ENCODE measurements around the gene LSAMP. TPM values are rescaled to one million over a fixed set of nuclear protein-coding genes. Genes with fewer than 3 reads are reported as not detected.

Gene LSAMP
- total and polyA plus RNA-seq, 2 donors (not counting 3 experiments of a cell fraction or from before 2014, with no cell fraction given): not detected

DNA sequence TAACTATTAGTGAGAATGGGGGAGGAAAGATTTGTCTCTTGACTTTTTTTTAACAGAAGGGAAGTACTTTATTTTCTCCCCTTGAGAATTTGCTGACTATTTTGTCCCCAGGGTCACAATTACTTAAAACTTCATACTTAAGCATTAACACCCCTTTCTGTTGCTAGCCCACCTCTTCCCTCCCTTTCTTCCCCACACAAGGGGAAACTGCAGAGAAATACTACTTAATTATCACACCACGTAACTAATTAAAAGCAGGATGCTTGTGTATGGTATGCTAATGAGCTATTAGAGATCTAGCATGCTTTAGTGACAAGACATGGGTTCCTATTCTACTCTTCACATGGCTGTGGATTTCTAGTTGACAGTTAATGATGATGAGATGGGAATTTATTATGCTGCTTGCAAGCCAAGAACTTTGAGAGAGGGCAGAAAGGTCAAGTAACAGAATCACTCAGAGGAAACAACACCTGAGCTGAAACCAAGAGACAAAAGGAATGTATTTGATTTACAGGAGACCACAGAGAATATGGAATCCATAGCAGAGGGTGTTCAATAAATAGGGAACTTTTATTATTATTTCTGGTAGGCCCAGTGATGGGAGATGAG, 179.2 kb downstream of the LSAMP start:
- no peak overlapping the region for H3K27ac ChIP-seq (ENCODE audit: insufficient read depth, low read depth, low read length)
- H3K9me1 ChIP-seq (replicated peaks; ENCODE audit: control insufficient read depth, extremely low read depth, insufficient read depth, low read length): no peaks in the 10 kb centered on the region
- no peak overlapping the region for H3K9ac ChIP-seq (replicated peaks; ENCODE audit: extremely low read depth, insufficient read depth, low read length)
- H3K27me3 ChIP-seq (ENCODE audit: control insufficient read depth in 2 of 2, insufficient read depth in 2 of 2, low read length in 2 of 2): no peaks in the 10 kb centered on the region
- FAIRE-seq (no peak), DNase-seq (ENCODE audit: low read depth, low spot score) (no peak)
- H3K79me2 ChIP-seq (ENCODE audit: control insufficient read depth, insufficient read depth, low read length): no peaks in the 10 kb centered on the region
- H4K20me1 ChIP-seq (replicated peaks; ENCODE audit: control insufficient read depth, extremely low read depth, insufficient read depth, low read length): no peaks in the 10 kb centered on the region
- dilution Hi-C loops (cut with MboI; ENCODE audit: extremely low pct_ligation_motif_present, low sequenced_read_pairs): no loop called here
- no peaks in the 10 kb centered on the region for H3K36me3 ChIP-seq (ENCODE audit: control insufficient read depth in 2 of 2, extremely low read depth in 1 of 2, insufficient read depth in 2 of 2, low read length in 2 of 2)
- H3K4me2 ChIP-seq (ENCODE audit: insufficient read depth, low read length): no peak overlapping the region
- ChIA-PET POLR2A (no interaction called here), CTCF (no interaction called here)
- TF ChIP-seq POLR2A (IDR thresholded peaks at IDR 0.05; ENCODE audit: low read depth, low read length) (no peak), POLR2AphosphoS5 (IDR thresholded peaks at IDR 0.05; ENCODE audit: insufficient read depth, low read depth, low read length) (no peak), MYC (IDR thresholded peaks at IDR 0.05; ENCODE audit: low read depth, low read length) (no peak), JUN (IDR thresholded peaks at IDR 0.05; ENCODE audit: borderline replicate concordance, insufficient read depth, insufficient read length, low read depth) (no peak), EZH2 (IDR thresholded peaks at IDR 0.05; ENCODE audit: borderline replicate concordance, low read depth, low read length, severe bottlenecking) (no peak), FOS (IDR thresholded peaks at IDR 0.05; ENCODE audit: borderline replicate concordance, insufficient read depth, low read length) (no peak), GATA2 (IDR thresholded peaks at IDR 0.05; ENCODE audit: insufficient read depth, insufficient read length, low read depth, low read length) (no peak)
- TF ChIP-seq, protein P1, sequence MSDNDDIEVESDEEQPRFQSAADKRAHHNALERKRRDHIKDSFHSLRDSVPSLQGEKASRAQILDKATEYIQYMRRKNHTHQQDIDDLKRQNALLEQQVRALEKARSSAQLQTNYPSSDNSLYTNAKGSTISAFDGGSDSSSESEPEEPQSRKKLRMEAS (IDR thresholded peaks at IDR 0.05; ENCODE audit: insufficient read depth, insufficient read length): no peak
- TF ChIP-seq, protein P2, sequence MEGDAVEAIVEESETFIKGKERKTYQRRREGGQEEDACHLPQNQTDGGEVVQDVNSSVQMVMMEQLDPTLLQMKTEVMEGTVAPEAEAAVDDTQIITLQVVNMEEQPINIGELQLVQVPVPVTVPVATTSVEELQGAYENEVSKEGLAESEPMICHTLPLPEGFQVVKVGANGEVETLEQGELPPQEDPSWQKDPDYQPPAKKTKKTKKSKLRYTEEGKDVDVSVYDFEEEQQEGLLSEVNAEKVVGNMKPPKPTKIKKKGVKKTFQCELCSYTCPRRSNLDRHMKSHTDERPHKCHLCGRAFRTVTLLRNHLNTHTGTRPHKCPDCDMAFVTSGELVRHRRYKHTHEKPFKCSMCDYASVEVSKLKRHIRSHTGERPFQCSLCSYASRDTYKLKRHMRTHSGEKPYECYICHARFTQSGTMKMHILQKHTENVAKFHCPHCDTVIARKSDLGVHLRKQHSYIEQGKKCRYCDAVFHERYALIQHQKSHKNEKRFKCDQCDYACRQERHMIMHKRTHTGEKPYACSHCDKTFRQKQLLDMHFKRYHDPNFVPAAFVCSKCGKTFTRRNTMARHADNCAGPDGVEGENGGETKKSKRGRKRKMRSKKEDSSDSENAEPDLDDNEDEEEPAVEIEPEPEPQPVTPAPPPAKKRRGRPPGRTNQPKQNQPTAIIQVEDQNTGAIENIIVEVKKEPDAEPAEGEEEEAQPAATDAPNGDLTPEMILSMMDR (IDR thresholded peaks at IDR 0.05; ENCODE audit: extremely low read depth in 1 of 2, insufficient read depth in 1 of 2, low read depth in 1 of 2, low read length in 2 of 2): no peak
- H2AFZ ChIP-seq (ENCODE audit: low read depth, low read length): no peak overlapping the region
- intact Hi-C loops (cut with micrococcal nuclease): no loop called here
- BruUV-seq (replicated peaks): no TSS peak
- no peak overlapping the region for H3K4me3 ChIP-seq (replicated peaks in 1 of 3; ENCODE audit: insufficient read depth in 1 of 3, low read depth in 1 of 3, low read length in 3 of 3)
- H3K4me1 ChIP-seq (ENCODE audit: control insufficient read depth, extremely low read depth, insufficient read depth, low read length): peaks cover 7% of the 10 kb centered on the region
- no peaks in the 10 kb centered on the region for H3K9me3 ChIP-seq (replicated peaks; ENCODE audit: control insufficient read depth, insufficient read depth, low read length)
